Activated B cell treated with CpG ODN at 0.5 μM for 24 hours (primary cell): ENCODE data around the gene PIN4. TPM values are rescaled to one million over a fixed set of nuclear protein-coding genes. Genes with fewer than 3 reads are reported as not detected.

Experiments
- ATAC-seq: fragments of 200-7000 bp; cut with Tn5 transposase; one replicate; pipeline ENCODE4 v1.10.0; 2021; ENCODE audit warnings: low read depth, mild to moderate bottlenecking, moderate library complexity
- CTCF ChIA-PET: fragments of 350-600 bp; sonication (Branson Sonifier 250); formaldehyde crosslinking; loops from one replicate; lab custom pipeline; 2021; ENCODE audit warnings: antibody characterized with exemption; lab: Charles Lee
- POLR2A ChIA-PET: fragments of 350-600 bp; sonication (Branson Sonifier 250); formaldehyde crosslinking; loops from one replicate; lab custom pipeline; 2021; ENCODE audit warnings: antibody characterized with exemption; lab: Charles Lee
- DNase-seq: peaks from one replicate; pipeline ENCODE4 v3.0.0; 2022
- H3K27ac Mint-ChIP-seq: one replicate; pipeline ENCODE4 v1.8.0; 2020; ENCODE audit warnings: mixed read lengths
- H3K27me3 Mint-ChIP-seq: one replicate; pipeline ENCODE4 v1.8.0; 2021; ENCODE audit warnings: mixed read lengths
- H3K36me3 Mint-ChIP-seq: one replicate; pipeline ENCODE4 v1.8.0; 2021; ENCODE audit warnings: low read depth, mixed read lengths
- H3K4me1 Mint-ChIP-seq: one replicate; pipeline ENCODE4 v1.8.0; 2021; ENCODE audit warnings: mixed read lengths
- H3K4me3 Mint-ChIP-seq: one replicate; pipeline ENCODE4 v1.8.0; 2020; ENCODE audit warnings: mild to moderate bottlenecking, mixed read lengths
- H3K9me3 Mint-ChIP-seq: one replicate; pipeline ENCODE4 v1.8.0; 2020; ENCODE audit warnings: mixed read lengths
- intact Hi-C: fragments of 100-400 bp; cut with micrococcal nuclease; formaldehyde crosslinking; loops from one replicate; pipeline ENCODE4 v1.15.1; 2024
- total RNA-seq: library from RNA; stranded (reverse); gene quantifications from 2 replicates; pipeline ENCODE4 v1.2.3, GENCODE V29; 2022
- TF ChIP-seq, protein P1 (sequence below): fragments of 200-600 bp; IDR thresholded peaks from one replicate; pipeline ENCODE4 v1.8.0; 2022; ENCODE audit warnings: antibody characterized with exemption, mild to moderate bottlenecking

Gene PIN4
- total RNA-seq, 1 donor from 2014 or later, result 10.9 TPM

DNA sequence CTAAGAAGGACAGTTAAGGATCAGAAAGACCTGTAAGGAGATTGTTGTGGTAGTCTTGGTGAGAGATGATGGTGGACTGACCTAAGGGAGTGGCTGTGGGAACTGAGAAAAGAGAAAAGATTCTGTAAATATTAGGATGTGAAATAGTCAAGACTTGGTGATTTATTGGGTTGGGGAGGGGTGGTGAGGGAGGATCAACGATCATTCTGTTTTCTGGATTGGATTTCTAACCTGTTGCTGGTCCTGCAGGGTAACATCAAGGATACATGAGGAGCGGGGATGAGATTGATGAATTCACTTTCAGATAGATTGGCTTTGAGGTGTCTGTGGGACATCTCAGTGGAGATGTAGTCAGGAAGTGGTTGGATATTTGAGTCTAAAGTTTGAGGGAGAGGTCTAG is 1.4 kb downstream of the PIN4 start:
- POLR2A ChIA-PET, result interaction anchor here (0.5 to 2.0 kb wide), 3 partner anchors 8 to 94 kb away, joined by 4 to 10 read pairs (median 8); partner anchors contain the start of genes ERCC6L and RPS4X
- Mint-ChIP-seq H3K9me3 (no peaks in the 10 kb centered on the region), H3K4me1 (peaks cover 11% of the 10 kb centered on the region), H3K27ac (no peak overlapping the region), H3K36me3 (peaks cover 12% of the 10 kb centered on the region), H3K4me3 (no peak overlapping the region), H3K27me3 (no peaks in the 10 kb centered on the region)
- ATAC-seq (no peak), DNase-seq (no peak)
- intact Hi-C loops, result loop anchor here (5.0 kb wide), 1 partner anchor 166 kb away; no protein-coding TSS in a partner anchor
- CTCF ChIA-PET, result no interaction called here
- TF ChIP-seq, protein P1, sequence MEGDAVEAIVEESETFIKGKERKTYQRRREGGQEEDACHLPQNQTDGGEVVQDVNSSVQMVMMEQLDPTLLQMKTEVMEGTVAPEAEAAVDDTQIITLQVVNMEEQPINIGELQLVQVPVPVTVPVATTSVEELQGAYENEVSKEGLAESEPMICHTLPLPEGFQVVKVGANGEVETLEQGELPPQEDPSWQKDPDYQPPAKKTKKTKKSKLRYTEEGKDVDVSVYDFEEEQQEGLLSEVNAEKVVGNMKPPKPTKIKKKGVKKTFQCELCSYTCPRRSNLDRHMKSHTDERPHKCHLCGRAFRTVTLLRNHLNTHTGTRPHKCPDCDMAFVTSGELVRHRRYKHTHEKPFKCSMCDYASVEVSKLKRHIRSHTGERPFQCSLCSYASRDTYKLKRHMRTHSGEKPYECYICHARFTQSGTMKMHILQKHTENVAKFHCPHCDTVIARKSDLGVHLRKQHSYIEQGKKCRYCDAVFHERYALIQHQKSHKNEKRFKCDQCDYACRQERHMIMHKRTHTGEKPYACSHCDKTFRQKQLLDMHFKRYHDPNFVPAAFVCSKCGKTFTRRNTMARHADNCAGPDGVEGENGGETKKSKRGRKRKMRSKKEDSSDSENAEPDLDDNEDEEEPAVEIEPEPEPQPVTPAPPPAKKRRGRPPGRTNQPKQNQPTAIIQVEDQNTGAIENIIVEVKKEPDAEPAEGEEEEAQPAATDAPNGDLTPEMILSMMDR, result no peak

DNA sequence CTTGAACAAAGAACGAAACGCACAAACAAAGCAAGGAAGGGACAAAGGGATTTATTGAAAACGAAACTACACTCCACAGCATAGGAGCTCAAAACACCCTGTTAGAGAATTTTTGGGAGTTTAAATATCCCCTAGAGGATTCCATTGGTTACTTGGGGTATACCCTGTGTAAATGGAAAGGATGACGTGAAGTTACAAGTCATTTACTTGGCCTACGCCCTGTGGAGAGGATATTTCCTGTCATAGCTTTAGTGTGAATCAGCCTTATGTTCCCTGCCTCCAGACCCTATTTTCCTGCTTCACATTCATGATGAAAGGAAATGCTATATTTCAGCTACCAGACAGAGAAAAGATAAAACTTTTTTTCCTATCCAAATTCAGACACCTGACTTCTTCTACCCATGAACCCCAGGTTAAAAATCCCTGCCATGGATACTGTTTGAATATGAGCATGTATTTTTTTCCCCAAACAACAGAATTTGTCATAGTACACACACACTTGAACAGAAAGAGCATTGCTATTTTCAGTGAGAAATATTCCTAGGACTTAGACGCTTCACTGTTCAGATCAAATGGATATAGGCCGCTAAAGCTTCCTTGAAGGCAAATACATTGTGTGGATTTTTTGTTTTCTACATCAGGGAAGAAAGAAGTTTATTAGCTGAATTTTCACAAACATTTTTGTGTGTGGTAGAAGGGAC is 20.4 kb downstream of the PIN4 start:
- POLR2A ChIA-PET, result no interaction called here
- Mint-ChIP-seq H3K9me3 (no peaks in the 10 kb centered on the region), H3K4me1 (no peaks in the 10 kb centered on the region), H3K27me3 (no peaks in the 10 kb centered on the region), H3K4me3 (no peak overlapping the region), H3K27ac (no peak overlapping the region), H3K36me3 (peaks cover 33% of the 10 kb centered on the region)
- no peak for DNase-seq
- TF ChIP-seq, protein P1, result no peak
- CTCF ChIA-PET, result no interaction called here
- intact Hi-C loops, result no loop called here
- no peak for ATAC-seq

- H3K9me3 Mint-ChIP-seq, result no peaks in the 10 kb centered on the region
- CTCF ChIA-PET, result no interaction called here
- no peak overlapping the region for H3K27ac Mint-ChIP-seq
- DNase-seq, result no peak
- no peak overlapping the region for H3K4me3 Mint-ChIP-seq
- H3K36me3 Mint-ChIP-seq, result peaks cover 31% of the 10 kb centered on the region
- intact Hi-C loops, result no loop called here
- H3K27me3 Mint-ChIP-seq, result no peaks in the 10 kb centered on the region
- TF ChIP-seq, protein P1, result no peak
- H3K4me1 Mint-ChIP-seq, result no peaks in the 10 kb centered on the region
- POLR2A ChIA-PET, result no interaction called here
- ATAC-seq, result no peak
These were observed 21.3 kb downstream of the PIN4 start for GRCh38 chrX:72202792-72203401.

- H3K36me3 Mint-ChIP-seq, result peaks cover 30% of the 10 kb centered on the region
- no peaks in the 10 kb centered on the region for H3K4me1 Mint-ChIP-seq
- DNase-seq (no peak), ATAC-seq (no peak)
- H3K27ac Mint-ChIP-seq, result no peak overlapping the region
- H3K4me3 Mint-ChIP-seq, result no peak overlapping the region
- no peaks in the 10 kb centered on the region for H3K9me3 Mint-ChIP-seq
- no peaks in the 10 kb centered on the region for H3K27me3 Mint-ChIP-seq
- intact Hi-C loops, result no loop called here
- POLR2A ChIA-PET, result no interaction called here
- TF ChIP-seq, protein P1, result no peak
- CTCF ChIA-PET, result no interaction called here
These were observed 21.9 kb downstream of the PIN4 start for GRCh38 chrX:72203421-72203820.

DNA sequence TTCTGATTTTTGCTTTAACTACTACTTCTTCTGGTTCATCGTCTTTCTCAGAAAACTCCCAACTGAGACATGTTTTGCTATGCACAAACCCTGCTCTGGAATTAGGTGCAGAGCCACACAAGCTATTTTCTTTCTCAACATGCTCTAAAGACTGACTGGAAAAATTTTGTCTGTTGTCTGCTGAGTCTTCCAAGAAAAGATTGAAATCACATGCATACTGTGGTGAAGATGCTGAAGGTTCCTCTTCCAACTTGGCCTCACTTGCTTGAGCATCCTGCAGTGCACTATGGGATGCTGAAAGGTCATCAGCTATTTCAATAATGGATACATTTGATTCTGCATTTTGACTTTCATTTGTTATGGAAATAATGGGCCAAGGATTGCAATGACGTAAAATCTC is 24.1 kb downstream of the PIN4 start:
- no peak for ATAC-seq
- ChIA-PET POLR2A (no interaction called here), CTCF (no interaction called here)
- Mint-ChIP-seq H3K9me3 (no peaks in the 10 kb centered on the region), H3K27ac (no peak overlapping the region), H3K27me3 (no peaks in the 10 kb centered on the region), H3K4me3 (no peak overlapping the region), H3K4me1 (no peaks in the 10 kb centered on the region), H3K36me3 (peaks cover 30% of the 10 kb centered on the region)
- intact Hi-C loops, result no loop called here
- TF ChIP-seq, protein P1, result no peak
- DNase-seq, result no peak
